HG02938 (cell line): ENCODE data around the gene F13A1.

Experiments
- ATAC-seq: cut with Tn5 transposase; IDR thresholded peaks from one replicate; pipeline ENCODE4 v1.9.1; 2021; ENCODE audit warnings: mild to moderate bottlenecking, moderate library complexity; ENCODE audit not compliant: unreplicated experiment

The F13A1 gene

DNA sequence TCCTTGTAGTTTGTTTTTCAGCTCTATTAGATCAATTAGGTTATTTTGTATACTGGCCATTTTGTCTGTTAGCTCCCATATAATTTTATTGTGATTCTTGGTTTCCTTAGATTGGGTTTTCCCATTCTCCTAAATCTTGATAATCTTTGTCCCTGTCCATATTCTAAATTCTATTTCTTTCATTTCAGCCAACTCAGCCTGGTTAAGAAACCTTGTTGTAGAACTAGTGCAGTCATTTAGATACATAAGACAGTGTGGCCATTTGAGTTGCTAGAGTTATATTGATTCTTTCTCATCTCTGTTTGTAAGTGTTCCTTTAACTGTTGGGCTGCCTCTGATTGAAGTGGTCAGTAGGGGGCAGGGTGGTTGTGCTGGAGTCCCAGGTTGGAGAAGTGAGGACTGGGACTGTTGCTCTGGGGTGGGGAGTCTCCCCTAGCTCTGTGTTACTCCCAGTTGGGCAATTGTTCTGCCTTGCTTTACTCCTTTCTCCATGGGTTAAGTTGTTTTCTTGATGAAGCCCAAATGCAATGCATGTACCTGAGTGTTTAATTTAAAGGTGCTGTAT, 214.9 kb downstream of the F13A1 start:
- no peak for ATAC-seq
